GDM1 (cell line): ENCODE measurements around the gene TPX2.

Experiments used
- DNase-seq: peaks from one replicate; lab custom pipeline; 2025; lab: John Stamatoyannopoulos, UW

Gene TPX2, protein sequence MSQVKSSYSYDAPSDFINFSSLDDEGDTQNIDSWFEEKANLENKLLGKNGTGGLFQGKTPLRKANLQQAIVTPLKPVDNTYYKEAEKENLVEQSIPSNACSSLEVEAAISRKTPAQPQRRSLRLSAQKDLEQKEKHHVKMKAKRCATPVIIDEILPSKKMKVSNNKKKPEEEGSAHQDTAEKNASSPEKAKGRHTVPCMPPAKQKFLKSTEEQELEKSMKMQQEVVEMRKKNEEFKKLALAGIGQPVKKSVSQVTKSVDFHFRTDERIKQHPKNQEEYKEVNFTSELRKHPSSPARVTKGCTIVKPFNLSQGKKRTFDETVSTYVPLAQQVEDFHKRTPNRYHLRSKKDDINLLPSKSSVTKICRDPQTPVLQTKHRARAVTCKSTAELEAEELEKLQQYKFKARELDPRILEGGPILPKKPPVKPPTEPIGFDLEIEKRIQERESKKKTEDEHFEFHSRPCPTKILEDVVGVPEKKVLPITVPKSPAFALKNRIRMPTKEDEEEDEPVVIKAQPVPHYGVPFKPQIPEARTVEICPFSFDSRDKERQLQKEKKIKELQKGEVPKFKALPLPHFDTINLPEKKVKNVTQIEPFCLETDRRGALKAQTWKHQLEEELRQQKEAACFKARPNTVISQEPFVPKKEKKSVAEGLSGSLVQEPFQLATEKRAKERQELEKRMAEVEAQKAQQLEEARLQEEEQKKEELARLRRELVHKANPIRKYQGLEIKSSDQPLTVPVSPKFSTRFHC

DNA sequence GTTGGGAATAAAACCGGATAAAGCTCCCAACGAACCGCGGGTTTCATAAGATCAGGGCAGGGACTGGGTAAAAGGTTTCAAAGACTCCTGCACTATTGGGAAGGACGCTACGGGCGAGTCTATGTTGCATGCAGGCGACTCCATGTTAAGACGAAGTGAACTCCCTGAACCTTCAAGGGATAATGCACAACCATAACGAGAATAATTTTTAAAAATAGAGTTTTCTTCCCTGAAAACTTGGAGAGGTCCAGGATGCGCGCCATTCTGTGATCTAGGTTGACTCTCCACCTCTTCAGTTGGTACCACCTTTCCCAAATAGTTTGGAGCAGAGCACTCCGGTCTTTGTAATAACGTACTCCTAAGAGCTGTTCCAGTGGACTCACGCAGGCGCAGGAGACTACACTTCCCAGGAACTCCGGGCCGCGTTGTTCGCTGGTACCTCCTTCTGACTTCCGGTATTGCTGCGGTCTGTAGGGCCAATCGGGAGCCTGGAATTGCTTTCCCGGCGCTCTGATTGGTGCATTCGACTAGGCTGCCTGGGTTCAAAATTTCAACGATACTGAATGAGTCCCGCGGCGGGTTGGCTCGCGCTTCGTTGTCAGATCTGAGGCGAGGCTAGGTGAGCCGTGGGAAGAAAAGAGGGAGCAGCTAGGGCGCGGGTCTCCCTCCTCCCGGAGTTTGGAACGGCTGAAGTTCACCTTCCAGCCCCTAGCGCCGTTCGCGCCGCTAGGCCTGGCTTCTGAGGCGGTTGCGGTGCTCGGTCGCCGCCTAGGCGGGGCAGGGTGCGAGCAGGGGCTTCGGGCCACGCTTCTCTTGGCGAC lies at the start of gene TPX2:
Gene TPX2, plus strand, starts transcription at position 562 of the 821 bp plus-strand sequence. CDS start 18,187 bp downstream, outside the sequence.
- peak; percentile 94 for DNase-seq

DNA sequence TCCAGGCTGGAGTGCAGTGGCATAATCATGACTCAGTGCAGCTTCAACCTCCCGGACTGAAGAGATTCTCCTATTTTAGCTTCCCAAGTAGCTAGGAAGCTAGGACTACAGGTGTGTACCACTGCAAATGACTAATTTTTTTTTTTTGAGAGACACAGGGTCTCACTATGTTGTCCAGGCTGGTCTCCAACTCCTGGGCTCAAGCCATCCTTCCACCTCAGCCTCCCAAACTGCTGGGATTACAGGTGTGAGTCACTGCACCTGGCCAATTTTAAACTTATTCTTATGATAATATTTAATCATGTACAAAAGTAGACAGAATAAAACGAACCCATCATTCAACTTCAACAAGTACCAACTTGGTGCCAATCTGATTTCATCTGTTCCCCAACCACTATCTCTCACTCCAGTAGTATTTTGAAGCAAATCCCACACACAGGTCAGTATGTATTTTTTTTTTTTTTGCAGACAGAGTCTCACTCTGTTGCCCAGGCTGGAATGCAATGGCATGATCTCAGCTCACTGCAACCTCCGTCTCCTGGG lies 48.9 kb upstream of the TPX2 start:
- no peak for DNase-seq

DNA sequence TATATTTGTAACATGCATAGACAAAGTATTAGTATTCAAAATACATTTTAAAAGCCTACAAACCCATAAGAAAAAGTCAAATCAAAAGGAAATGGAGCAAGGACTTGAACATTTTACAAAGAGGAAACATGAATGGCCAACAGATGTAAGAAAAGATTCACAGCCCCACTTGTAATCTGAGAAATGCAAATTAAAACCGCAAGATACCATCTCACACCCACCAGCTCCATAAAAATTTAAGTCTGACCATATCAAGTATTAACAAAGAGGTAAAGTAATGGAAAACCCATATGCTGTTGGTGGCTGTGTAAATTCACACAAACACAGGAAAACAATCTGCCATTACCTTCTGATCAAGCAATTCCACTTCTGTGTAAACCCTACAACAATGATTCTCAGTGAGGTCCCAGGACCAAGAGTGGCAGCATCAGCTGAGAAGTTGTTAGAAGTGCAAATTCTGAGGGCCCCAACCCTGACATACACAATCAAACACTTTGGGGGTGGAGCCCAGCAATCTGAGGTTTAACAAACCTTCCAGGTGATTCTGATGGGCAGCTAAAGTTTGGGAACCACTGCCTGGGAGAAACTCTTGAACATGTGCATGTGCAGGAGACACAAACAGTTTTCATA lies 47.3 kb upstream of the TPX2 start:
- no peak for DNase-seq

DNA sequence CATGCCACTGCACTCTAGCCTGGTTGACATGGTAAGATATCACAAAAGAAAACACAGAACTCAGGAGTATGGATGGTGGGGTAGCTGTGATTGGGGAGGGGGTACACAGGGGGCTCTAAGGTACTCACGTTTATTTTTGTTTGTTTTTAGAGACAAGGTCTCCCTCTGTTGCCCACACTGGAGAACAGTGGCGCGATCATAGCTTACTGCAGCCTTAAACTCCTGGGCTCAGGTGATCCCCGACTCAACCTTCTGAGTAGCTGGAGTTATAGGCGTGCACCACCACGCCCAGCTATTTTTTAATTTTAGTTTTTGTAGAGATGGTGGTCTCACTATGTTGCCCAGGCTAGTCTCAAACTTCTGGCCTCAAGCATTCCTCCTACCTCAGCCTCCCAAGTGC lies 45.7 kb upstream of the TPX2 start:
- no peak for DNase-seq

DNA sequence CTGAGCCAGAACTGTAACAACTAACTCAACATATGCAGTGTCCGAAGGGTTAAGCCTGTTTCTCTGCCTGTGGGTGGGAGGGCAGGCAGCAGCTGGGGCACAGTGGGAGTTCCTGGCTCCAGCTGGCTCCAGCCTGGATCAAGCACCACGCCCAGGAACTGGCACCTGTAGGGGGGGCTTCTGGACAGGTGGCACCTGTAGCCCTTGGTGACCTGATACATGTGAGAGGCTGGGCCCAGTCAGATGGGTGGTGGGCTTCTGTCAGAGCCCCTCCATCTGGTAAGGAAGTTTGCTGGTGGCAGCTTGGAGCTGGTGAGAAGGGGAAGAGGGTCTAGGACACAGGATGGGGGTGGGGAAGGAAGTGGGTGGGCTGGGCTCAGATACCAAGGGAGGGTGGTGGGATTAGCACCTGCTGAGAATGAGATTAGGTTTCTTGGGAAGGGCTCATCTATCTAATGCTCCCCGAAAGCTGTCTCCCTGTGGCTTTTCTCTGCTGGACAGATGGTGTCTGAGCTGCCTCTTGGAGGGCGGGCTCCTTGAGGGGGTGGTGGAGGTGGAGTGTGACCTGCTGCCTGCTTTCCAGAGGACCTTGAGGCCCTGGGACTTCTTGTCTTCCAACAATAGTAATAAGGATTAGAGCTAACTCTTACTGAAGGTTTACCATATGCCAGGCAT lies 45.0 kb upstream of the TPX2 start:
- DNase-seq: no peak

DNA sequence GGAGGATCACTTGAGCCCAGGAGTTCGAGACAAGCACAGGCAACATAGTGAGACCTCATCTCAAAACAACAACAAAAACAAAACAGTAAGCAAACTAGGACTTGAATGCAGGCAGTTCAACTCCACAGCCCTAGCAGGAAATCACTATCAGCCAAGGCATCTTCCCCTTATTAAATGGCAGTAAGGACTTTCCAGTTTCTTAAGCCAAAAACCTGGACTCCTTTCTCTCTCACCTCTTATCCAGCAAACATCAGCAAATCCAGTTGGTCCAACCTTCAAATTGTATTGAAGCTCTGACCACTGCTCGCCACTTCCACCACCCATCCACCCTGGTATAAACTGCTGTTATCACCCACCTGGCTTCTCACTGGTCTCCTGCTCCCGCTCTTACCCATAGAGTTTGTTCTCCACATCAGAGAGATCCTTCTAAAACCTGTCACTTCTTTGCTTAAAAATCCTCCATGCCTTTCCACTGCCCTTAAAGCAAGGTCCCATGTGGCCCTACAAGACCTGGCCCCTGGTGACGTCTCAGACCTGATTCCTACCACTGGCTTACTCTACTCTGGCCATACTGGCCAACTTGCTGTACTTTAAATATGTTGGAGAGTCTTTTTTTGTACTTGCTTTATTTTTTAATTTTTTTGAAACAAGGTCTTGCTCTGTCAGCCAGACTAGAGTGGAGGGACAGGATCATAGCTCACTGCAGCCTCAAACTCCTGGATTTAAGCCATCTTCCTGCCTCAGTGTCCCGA lies 44.1 kb upstream of the TPX2 start:
- DNase-seq: no peak

DNA sequence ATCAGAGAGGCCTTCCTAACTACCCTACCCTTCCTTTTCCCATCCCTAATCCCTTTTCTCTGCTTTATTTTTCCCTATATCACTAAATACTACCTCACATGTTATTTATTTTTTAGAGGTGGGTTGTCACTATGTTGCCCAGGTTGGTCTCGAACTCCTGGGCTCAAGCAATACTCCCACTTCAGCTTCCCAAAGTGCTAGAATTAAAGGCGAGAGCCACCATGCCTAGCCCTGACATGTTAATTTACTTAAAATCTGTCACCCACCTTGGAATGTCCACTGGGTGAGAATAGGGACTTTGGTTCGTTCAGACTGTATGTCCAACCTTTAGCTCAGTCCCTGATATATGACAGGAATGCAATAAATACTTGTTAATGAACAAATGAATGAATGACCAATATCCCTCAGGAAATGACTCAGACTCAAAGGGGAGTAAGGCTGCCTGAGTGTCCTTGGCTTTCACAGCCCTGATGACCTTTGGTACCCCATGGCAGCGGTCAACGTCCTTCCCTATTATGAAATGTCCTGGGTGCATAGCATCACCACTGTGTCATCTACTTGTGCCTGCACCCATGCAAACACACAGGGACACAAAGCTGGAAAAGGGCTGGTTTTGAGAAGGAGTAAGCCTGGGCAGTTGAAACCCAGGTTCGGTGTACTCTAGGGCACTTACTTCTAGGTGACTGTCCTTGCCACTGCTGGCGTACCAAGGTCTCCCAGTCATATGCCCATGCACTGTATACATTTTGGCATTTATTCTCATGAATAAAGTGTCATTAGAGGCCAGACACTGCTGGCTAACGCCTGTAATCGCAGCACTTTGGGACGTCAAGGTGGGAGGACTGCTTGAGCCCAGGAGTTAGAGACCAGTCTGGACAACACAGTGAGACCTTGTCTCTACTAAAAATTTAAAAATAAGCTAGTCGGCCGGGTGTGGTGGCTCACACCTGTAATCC lies 43.0 kb upstream of the TPX2 start:
- no peak for DNase-seq

DNA sequence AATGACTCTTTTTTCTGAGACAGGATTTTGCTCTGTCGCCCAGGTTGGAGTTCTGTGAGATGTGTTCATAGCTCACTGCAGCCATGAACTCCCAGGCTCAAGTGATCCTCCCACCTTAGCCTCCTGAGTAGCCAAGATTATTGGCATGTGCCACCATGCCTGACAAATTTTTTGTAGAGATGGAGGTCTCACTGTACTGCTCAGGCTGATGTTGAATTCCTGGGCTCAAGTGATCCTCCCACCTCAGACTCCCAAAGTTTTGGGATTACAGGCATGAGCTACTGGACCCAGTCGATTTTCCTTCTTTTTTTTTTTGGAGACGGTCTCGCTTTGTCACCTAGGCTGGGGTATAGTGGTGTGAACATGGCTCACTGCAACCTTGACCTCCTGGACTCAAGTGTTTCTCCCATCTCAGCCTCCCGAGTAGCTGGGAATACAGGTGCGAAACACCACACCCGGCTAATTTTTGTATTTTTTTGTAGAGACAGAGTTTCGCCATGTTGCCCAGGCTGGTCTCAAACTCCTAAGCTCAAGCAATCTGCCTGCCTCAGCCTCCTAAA lies 40.8 kb upstream of the TPX2 start:
- no peak for DNase-seq

DNA sequence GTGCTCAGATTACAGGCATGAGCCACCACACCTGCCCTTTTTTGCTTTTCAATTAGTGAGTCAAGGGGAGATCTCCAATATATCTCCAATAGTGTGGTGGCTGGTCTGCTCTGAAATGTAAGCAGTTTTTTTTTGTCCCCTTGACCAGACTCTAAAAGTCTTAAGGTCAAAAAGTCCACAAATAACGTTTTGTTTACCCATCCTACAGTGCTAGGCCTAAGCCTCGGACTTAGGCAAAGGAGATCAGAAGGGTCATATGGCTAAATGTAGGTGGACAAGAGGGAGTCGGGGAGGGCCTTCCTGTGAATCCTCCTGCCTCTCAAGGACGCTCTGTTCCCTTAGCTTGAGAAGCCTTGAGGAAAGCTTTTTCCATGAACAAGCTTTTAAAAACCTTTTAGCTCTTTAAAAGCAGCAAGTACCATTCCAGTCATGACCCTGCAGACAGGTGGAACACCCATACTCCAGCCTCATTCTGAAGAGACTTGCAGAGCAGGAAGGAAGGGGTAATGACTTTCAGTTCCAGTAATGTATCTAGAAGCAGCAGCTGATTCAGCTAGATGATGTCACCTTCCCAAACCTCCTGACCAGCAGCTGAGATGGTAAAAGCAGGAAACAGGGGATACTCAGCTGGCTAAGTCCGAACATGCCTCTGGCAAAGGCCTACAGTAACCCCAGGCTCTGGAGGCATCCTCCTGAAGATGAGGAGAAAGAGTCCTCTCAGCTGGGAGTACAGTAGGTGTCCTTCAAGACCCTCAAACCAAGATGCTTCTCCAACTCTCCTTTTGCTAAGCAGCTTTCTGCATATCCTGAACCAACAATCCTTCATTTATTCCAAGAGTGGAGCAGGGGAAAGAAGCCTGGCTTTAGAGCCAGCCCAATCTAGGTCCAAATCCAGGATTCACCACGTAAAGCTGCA lies 40.0 kb upstream of the TPX2 start:
- DNase-seq: no peak

DNA sequence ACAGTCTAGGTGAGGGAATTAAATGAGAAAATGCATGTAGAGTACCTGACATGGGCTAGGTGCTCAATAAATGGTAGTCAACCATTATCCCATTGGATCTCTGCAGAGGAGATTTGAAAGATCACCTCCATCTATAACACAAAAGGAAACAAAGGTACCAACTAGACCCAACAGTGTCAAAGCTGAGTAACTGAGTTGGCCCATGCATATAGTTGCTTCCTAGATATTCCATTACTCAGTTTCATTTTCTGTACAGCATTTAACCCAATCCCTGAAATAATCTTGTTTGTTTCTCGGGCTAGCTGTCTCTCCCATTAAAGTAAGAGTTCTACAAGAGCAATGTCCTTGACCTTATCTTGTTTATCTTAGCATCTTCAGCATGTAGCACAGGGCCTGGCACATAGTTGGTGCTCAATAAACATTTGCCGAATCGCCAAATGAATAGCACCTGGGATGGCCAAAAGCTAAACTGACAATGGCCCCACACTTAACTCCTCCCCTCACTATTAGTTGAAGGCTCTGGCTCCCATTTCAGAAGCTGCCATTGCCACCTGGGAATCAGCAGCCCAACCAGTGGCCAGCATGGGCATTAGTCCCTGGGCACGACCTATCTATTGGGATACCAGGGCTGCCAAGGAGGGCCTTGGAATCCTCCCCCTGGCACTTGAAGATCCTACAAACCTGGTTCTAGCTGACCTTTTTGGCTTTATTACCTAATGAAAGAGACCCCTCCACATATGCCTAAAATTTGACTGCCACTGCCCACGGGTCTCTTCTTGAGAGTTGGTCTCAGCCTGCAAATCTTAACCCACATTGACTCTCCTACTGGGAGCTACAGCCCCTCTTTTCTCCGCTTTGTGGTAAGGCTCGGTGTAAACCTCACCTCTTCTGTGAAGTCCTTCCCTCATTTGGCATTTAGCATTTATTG lies 39.0 kb upstream of the TPX2 start:
- DNase-seq: no peak

DNA sequence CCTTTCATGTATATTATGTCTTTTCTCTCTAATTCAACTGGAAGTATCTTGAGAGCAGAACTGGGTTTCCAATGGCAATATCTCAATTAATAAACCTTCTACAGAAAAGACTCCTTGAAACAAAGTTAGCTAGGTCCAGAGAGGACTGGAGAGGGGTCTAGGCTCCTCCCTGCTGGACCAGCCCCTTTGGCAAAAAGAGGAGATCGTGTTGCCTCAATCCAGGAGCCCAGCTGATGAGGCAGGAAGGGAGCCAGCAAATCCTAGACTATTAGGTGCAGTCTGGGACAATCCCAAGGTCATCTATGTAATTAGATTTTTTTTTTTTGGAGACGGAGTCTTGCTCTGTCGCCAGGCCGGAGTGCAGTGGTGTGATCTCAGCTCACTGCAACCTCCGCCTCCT lies 38.3 kb upstream of the TPX2 start:
- no peak for DNase-seq

DNA sequence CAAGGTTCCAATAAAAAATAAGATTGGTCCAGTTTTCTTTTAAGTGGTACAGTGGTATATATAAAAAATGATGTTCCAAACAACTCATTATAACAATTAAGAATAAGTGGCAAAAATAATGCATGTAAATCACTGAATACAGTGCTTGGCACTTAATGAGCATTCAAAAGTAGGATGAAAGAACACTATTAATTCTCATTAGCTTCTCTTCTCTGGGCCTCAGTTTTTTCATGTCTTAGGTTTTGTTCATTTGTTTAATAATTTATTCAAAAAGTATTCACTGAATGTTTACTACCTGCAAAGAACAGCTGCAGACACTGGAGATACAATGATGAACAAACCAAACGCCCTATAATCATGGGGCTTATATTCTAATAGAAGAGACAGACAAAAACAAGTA lies 37.5 kb upstream of the TPX2 start:
- no peak for DNase-seq

DNA sequence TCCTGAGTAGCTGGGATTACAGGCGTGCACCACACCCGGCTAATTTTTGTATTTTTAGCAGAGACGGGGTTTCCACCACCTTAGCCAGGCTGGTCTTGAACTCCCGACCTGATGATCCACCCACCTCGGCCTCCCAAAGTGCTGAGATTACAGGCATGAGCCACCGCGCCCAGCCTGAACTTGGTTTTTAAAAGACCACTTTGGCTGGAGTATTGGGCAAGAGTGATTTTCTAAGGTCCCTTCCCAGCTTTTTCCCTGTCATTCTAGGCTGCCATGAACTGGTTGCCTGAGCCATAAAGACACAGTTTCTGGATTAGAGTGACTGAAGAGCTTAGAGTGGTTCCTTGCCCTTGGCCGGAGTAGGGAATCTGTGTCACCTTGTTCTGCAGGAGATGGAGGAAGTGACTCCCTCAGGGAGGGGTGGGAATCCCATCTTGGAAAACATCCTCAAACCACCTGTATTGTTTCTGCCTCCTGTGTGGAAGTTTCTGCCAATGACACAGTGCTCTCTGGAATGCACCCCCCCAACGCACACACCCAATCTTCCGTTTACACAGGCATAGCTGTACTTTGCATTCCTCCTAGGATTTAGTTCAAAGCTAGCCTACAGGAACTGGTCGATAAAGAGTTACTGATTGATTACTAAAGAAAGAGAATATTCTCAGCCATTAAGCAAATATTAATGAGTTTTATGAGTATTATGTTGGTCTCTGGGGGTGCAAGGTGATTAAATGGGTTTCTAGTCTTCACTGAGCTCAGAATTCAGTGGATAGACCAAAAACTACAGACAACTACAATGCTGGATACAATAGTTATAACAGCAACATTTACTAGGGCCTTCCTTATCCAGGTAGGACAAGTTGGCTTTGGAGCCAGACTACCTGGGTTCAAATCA lies 34.6 kb upstream of the TPX2 start:
- no peak for DNase-seq

DNA sequence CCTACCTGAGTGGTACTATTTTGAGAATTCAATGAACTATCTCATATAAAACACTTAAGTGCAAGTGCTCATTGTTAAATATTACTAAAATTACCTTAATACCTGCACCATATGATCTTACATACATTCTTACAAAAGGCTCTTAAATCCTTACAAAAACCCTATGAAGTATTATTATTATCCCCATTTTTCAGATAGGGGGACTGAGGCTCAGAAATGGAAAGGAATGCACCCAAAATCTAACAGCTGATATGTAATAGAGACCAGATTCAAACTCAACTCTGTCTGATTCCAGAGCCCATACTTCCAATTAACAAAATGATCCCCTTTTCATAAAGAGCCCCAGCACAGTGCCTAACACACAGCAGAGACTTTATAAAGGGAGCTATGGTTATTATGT lies 33.9 kb upstream of the TPX2 start:
- no peak for DNase-seq
